Measurements from ENCODE around the gene CDH6.

CDH6 gene

DNA sequence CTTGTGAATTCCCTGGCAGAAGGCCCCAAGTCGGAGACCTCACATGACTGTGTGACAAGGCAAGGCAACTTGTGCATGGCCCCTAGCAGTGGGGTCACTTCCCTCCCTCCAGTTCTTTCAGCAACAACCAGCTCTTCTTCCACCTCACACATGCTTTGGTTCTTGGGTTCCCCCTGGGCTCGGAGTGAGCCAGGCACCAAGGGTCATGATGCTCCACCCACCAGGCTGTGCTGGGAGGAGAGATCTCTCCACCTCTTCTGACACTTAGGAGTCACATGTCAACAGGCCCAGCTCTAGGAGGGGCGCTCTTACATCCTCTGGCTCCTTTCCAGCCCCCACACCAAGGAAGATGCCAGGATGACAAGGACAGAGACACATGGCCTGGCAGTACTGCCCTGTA lies 56.7 kb downstream of the CDH6 start:
- no peak for DNase-seq (ENCODE audit: low read depth in 2 of 2)

DNA sequence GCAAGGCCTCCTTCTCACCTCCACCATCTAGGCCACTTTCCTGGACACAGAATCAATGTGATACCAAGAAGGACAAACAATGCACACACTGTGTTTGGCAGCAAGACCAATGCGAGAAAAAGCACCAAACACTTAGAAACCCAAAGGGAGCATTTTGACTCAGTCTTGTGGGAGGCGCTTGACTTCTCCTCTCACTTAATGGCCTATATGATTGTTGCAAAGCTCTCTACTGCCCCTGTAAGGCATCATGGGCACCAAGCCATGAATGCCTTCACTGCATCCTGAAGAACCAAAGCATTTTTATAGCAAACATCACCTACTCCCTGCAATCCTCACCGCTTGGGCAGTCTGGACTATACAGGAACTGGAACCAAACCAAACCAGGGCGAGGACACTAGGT lies 57.5 kb downstream of the CDH6 start:
- no peak for DNase-seq (ENCODE audit: low read depth in 2 of 2)

DNA sequence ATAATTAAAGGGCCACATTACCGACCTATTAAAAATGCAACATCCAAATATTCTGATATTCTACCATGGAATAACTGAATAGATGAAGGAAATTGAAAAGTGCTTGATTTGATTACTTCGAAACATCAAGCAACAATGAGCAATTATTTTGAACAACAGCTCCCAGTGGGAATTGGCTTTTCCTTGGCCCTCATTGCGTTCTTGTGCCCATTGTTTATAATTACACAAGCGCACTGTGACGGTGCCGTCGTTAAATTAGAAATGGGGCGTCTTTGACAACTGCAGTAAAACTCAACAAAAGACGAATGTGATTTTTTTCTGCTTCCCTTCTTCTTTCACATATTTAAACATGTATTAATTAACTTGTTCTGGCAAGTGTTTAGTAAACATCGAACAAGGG lies 61.6 kb downstream of the CDH6 start:
- DNase-seq (ENCODE audit: low read depth in 2 of 2): no peak

DNA sequence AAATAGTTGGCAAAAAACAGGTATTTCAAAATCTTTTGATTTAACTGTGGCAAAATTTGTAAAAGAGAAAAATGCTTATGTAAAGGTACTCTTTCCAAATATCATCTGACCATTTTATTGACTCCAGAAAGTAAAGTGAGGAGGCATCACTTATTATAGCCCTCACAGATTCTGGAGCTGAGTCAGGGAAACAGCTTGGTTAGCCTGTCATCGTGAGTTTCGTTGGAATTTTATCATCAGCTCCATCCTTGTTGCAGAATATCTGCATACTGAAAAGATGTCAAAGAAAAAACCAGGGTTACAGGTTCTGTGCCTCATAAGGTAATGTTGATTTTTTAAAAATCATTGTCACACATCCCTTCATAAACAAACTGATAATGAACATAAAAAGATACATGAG lies 74.8 kb downstream of the CDH6 start:
- no peak for DNase-seq (ENCODE audit: low read depth in 2 of 2)

DNA sequence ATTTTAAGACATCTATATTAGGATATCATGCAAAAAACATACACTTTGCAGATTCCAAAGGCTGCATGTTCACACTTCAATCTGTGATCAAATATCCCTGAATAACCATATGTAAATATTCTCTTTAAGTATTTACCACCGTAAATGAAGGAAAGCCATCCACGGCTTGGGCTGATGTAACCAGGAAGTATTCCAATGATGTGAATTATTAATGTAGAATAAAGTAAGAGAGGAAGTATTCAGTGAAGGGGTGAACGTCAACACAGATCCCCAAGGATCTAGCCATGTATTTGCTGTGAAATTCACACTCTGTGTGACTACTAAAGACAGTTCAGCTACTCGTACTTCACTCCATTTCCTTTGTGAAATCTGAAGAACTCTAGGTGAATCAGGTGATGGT lies 75.2 kb downstream of the CDH6 start:
- DNase-seq (ENCODE audit: low read depth in 2 of 2): no peak

DNA sequence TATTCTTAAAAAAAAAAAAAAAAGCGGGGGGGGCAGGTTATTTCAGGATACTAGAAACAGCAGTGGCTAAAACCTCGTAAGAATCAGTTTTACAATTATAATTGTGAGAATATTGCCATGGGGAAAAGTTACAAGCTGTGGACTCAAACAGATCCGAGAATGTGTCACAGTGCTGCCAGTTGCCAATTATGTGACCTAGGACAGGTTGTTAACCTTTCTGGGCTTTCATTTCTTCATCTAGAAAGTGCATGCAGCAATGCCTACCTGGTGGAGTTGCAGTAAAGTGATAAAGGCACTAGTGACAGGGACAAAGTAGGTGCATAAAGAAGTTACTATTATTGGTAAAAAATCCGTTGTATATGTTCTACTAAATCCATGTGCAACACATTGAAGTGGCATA lies 75.8 kb downstream of the CDH6 start:
- DNase-seq (ENCODE audit: low read depth in 2 of 2): no peak

DNA sequence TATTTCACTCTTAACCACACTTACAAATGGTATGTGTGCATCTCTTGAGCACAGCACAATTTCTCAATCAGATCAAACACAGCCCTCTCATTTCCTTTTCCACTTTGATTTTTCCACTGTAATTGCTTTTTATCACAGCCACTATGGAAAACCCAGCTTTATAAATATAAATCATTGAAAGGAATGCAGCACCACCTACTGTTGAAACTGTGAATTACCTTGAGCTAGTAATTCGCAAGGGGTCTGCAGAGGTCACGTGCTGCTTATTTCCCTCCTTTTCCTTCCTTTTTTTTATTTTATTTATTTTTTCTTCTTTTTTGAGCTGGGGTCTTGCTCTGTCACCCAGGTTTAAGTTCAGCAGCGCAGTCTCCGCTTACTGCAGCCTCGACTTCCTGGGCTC lies 76.9 kb downstream of the CDH6 start:
- DNase-seq (ENCODE audit: low read depth in 2 of 2): no peak

DNA sequence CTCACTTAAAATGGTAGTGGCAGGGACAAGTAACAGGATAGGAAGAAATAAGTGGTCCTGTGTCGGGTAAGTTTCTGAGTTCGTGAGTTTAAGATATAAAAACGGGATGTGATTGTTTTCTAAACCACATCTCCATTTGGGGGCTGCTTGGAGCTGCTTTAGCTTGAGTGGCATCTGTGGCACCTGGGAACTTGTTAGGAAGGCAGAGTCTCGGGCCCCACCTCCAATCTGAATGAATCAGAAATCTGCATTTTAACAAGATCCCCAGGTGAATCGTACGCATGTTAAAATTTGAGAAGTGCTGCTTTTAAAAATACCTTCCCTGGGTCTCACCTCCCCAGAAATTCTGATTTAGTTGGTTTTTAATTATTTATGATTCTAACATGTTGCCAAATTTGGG lies 78.1 kb downstream of the CDH6 start:
- no peak for DNase-seq (ENCODE audit: low read depth in 2 of 2)

DNA sequence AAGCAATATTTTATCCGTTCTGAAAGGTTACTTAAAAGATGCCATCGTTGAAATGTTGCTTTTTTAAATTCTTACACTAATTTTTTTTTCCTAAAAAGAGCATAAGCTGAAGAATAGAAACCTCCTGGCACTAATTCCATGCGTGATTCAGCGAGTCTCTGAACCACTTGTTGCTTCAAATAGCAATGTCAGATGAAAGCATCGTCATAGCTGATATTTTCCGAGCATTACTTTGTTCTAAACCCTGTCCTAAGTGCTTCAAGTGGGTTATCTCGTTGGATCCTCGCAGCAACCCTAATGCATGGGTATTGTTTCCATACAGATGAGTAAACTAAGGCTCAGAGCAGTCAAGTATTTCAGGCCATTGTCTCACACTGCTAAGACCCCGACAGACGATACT lies 79.7 kb downstream of the CDH6 start:
- no peak for DNase-seq (ENCODE audit: low read depth in 2 of 2)

DNA sequence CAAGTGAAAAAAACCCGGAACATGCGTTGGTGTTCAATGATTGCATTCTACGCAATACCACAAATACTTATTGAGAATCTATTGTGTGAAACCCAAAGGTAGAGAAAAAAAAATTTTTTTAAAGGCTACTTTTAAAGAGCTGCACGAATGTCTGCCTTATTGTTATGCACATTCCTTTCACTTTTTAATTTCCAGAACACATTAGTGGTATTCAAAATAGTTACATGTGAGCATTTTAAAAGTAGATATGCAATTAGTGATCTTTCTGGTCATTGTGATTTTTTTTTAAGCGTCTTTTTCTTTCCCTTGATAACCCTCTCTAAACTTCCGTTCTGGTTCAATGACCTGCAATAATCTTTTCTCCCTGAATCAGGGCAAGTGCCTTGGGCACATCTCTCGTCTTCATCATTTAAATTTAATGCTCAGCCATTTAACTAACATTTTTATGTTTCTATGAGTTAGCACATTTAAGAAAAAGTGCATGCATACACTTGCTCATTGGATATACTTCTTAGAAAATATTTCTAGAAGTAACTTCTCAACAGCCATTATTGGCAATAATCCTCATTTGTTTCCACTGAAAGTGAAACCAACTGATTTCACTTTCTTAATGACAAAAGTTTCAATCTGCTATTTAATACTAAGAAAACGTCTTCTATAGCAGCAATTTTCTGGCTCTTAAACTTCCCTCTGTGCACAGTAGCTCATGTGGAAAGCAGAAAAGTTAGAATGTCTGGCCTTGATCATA lies 80.3 kb downstream of the CDH6 start:
- DNase-seq (ENCODE audit: low read depth in 2 of 2): no peak

DNA sequence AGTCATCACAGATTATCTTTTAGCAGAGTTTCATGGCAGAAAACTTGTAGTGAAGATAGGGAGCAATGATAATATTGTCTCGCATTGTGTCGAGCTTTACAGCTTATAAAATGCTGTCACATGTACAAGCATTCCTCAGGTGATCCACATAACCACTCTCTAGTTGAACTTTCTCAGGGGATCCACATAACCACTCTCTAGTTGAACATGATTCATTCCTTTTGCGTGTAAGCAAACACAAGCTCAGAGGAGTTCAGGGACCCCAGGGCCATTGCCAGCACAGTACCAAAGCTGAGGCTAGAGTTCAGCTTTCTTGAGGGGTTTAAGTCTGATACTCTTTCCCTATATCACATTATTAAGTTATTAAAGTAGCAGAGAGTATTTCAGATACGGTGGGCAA lies 86.7 kb downstream of the CDH6 start:
- no peak for DNase-seq (ENCODE audit: low read depth in 2 of 2)

DNA sequence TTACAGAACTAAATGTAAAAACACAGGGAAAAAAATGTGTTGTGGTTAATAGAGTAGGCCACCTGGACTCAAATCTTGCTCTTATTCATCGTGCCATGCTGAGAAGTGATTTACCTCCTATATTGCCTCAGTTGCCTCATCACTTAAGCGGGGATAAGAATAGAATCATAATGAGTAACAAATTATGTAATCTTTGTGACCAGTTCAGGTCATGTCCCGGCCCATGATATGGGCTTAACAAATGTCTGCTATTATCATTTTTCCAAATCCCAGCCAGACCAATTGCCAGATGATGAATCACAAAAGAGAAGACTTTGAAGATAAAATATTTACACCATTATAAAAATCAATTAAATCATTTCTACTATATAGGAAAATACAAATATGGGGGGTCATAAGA lies 89.8 kb downstream of the CDH6 start:
- no peak for DNase-seq (ENCODE audit: low read depth in 2 of 2)

DNA sequence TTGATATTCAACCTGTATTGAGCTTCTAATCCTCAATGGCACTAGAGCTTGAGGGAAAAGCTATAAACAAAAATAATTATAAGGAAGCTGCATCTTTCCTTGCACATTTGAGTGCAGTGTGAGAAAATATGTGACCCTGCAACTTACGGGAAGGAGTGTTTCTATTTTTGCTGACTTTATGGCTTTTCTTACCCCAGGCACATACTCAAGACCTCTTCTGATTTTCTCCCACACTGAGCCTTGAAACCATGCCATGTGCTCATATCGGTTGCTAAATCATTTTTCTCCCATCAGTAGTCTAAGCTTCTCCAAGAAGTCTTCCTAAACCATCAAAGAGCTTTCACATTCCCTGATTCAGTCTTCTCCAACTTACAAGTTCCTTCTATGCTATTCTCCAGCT lies 91.5 kb downstream of the CDH6 start:
- no peak for DNase-seq (ENCODE audit: low read depth in 2 of 2)

DNA sequence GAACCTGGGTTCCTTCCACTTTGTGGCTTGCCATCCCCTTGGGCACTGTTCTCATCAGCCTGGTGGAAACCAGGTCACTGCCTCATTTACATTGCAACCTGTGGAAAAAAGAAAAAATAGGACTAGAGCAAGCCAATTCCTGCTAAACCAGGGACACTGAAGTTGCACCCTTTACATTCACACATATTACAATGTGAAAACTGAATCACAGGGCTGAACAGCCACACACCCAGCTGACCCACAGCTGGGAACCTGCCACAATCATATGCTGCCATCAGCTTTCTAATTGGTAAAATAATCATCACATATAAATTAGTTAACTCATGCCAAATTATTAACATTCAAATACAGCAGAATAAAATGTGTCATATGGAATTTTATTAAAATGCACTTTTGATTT lies 94.5 kb downstream of the CDH6 start:
- DNase-seq (ENCODE audit: low read depth in 2 of 2): no peak

DNA sequence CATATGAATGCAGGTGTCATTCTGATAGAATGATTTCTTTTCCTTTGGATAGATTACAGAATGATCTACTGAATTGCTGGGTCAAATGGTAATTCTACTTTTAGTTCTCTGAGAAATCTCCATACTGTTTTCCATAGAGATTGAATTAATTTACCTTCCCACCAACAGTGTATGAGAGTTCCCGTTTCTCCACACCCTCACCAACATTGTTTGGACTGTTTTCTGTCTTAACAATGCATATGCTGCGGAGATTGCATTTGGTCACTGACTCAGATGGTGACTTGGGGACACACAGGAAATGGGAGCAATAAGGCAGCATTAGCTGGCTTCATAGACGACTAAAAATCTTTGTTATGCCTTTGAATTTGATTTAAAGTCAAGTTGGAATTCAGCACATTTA lies 95.9 kb downstream of the CDH6 start:
- no peak for DNase-seq (ENCODE audit: low read depth in 2 of 2)

DNA sequence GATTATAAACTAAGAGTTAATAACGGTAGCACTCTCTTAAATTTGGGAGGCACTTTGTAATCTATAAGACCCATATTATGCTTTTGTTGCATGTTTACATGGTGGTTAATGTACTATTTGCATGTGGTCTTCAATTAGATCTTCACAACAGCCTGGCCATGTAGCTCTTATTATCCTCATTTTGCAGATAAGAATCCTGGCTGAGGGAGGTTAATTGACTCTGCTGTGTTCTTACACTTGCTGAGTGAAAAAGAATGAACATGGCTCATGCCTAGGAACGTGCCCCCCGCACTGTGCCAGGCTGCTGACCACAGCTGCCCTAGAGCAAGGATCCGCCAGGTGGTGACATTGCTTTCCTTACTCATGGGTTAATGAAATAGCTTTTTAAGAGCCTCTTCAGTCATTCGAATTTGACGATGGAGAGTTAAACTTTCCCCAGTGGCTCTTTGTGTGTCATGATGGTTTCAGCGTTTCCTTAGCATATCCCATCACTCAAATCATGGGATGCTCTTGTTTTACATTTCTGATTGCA lies 97.9 kb downstream of the CDH6 start:
- no peak for DNase-seq (ENCODE audit: low read depth in 2 of 2)

DNA sequence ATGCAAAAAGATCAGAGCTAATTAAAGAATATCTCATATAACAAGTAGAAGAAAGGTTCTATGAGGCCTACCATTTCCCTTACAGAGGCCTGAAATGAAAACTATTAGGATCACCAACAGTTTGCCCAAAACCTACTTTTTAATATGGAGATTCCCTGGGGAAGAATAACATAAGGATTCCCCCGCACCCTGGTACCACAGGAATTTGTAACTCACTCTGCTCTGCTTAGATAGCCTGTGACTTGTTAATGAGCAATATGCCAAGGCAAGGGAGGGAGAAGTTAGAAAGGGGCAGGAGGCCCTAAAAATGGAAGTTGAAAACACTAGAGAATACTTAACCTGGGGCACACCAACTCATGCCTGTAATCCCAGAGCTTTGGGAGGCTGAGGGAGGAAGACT lies 107.0 kb downstream of the CDH6 start:
- DNase-seq (ENCODE audit: low read depth in 2 of 2): no peak

DNA sequence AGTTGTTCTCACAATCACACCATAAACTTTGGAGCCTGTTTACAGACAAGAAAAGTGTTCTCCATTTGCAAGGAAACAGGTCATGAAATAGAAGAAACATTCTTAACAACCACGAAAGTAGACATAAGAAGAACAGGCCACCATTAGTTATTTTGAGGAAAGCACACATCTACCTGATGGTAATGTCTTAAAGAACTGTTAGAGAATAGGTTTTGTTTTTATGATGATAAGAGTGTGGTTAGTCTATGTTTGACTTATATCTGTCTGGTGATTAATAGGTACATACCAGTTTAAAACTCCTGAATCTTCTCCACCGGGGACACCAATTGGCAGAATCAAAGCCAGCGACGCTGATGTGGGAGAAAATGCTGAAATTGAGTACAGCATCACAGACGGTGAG lies 108.3 kb downstream of the CDH6 start:
- DNase-seq (ENCODE audit: low read depth in 2 of 2): no peak

DNA sequence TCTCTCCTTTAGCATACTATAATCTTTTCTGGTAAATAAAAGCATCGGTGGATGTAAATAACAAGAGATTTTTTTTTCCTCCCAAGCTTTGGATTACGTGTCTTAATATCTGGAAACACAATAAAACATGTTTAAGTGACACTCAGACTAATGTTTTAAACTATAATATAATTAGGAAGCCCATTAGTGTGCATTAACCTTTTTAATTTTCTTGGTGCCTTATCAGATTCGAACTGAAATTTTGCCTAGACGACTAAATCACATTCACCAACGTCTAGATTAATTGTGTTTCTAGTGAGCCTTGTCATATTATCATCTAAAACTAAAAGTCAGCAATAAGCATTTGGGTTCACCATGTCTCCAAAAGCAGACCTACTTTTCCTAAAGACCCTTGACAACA lies 110.2 kb downstream of the CDH6 start:
- no peak for DNase-seq (ENCODE audit: low read depth in 2 of 2)

DNA sequence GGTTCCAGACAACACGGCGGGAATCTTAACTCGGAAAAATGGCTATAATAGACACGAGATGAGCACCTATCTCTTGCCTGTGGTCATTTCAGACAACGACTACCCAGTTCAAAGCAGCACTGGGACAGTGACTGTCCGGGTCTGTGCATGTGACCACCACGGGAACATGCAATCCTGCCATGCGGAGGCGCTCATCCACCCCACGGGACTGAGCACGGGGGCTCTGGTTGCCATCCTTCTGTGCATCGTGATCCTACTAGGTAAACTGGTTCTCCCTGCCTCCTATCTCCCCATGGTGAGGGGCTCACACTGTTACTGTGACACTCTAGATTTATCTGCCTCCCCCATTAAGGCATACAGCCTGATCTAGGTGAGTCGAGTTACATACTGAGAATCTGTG lies 124.2 kb downstream of the CDH6 start:
- DNase-seq (ENCODE audit: low read depth in 2 of 2): no peak

DNA sequence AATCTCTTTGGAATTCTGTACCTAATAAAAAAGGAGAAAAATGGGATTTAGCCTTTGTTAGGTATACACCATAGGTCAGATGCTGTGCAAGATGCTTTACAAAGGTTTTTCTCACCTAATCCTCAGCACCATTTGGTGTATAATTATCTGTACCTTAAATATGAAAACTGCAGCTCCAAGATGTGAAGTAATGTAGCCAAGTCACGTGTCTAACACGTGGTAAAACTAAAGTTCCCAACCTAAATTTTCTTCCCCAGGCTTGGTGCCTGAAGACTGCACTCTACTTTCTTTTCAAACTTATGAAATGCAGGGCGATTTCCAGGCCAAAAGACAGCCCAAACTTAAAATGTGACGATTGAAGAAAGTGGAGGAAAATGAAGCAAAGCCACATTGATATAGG lies 125.8 kb downstream of the CDH6 start:
- DNase-seq (ENCODE audit: low read depth in 2 of 2): no peak

DNA sequence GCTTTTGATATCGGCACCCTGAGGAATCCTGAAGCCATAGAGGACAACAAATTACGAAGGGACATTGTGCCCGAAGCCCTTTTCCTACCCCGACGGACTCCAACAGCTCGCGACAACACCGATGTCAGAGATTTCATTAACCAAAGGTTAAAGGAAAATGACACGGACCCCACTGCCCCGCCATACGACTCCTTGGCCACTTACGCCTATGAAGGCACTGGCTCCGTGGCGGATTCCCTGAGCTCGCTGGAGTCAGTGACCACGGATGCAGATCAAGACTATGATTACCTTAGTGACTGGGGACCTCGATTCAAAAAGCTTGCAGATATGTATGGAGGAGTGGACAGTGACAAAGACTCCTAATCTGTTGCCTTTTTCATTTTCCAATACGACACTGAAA lies 129.5 kb downstream of the CDH6 start:
- no peak for DNase-seq (ENCODE audit: low read depth in 2 of 2)

DNA sequence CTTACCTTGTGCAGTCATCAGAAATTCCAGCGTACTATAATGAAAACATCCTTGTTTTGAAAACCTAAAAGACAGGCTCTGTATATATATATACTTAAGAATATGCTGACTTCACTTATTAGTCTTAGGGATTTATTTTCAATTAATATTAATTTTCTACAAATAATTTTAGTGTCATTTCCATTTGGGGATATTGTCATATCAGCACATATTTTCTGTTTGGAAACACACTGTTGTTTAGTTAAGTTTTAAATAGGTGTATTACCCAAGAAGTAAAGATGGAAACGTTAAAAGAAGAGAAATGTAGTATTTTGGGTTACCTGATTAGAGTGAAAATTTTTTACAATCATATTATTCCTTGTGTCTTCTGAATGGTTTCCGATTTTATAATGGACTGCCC lies 131.4 kb downstream of the CDH6 start:
- DNase-seq (ENCODE audit: low read depth in 2 of 2): no peak

DNA sequence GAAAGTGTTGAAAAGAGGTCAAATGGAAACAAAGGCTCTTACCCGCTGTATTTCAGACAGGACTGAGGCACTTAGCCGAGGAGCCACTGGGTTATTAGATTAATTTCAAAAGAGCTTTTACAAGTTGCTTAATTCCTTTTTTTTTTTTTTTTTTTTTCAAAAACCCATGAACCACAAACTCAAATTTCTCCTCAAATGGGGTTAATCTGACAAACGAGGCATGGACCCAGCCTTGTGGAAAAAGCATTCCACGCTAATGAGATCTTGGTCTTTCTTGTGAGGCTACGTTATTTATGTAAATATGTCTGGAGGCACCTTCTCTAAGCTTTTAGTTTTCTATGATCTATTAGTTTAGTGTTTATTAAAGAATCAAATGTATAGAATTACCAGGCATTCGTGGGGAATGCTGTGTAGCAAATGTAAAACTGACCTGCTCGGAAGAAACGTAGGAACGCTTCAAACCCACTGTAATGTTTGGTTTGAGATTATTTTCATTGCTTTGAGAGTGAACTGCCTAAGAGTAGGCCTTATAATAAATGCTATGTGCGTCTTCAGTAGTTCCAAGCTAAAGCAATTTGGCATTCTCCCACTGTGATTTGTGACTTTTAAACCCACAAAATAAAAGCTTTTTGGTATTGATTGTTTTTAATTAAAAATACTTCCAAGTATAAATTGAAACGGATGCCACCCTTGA lies 134.7 kb downstream of the CDH6 start:
- DNase-seq (ENCODE audit: low read depth in 2 of 2): no peak

Data from stimulated activated CD4-positive, alpha-beta T cell treated with anti-CD3 and anti-CD28 coated beads, Interleukin-1b, Interleukin-23, amount 100 ng/mL, for 1 hour (primary cell).